Measurements from ENCODE around the gene KIF3B.

GRCh38 chr20:32320305-32320704 lies 42.9 kb downstream of the KIF3B start:
- TF ChIP-seq, protein P1, sequence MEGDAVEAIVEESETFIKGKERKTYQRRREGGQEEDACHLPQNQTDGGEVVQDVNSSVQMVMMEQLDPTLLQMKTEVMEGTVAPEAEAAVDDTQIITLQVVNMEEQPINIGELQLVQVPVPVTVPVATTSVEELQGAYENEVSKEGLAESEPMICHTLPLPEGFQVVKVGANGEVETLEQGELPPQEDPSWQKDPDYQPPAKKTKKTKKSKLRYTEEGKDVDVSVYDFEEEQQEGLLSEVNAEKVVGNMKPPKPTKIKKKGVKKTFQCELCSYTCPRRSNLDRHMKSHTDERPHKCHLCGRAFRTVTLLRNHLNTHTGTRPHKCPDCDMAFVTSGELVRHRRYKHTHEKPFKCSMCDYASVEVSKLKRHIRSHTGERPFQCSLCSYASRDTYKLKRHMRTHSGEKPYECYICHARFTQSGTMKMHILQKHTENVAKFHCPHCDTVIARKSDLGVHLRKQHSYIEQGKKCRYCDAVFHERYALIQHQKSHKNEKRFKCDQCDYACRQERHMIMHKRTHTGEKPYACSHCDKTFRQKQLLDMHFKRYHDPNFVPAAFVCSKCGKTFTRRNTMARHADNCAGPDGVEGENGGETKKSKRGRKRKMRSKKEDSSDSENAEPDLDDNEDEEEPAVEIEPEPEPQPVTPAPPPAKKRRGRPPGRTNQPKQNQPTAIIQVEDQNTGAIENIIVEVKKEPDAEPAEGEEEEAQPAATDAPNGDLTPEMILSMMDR (IDR thresholded peaks at IDR 0.05), result no peak
- TF ChIP-seq EZH2 (IDR thresholded peaks at IDR 0.05; ENCODE audit: borderline replicate concordance, insufficient read depth, low read depth, low read length, poor library complexity, severe bottlenecking), result no peak

All from B cell (primary cell).